ENCODE measurements around the gene IL9R.

IL9R gene, protein sequence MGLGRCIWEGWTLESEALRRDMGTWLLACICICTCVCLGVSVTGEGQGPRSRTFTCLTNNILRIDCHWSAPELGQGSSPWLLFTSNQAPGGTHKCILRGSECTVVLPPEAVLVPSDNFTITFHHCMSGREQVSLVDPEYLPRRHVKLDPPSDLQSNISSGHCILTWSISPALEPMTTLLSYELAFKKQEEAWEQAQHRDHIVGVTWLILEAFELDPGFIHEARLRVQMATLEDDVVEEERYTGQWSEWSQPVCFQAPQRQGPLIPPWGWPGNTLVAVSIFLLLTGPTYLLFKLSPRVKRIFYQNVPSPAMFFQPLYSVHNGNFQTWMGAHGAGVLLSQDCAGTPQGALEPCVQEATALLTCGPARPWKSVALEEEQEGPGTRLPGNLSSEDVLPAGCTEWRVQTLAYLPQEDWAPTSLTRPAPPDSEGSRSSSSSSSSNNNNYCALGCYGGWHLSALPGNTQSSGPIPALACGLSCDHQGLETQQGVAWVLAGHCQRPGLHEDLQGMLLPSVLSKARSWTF

DNA sequence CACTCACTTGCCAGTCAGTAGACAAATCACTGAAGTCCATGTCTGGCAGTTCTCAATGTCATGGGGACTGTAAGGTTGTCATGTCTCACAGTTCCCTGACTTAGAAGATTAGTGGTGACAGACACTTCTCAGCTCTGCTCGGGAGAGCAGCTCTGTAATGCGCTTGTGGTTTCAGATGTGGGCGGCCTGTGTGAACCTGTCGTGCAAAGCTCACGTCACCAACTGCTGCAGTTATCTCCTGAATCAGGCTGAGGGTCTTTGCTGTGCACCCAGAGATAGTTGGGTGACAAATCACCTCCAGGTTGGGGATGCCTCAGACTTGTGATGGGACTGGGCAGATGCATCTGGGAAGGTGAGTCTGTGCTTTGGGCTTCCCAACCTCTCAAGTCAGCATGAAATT lies at the start of gene IL9R:
Gene IL9R, plus strand, starts transcription at position 261 of the 400 bp plus-strand sequence. Its CDS starts 64 bp downstream, at position 325.
- TF ChIP-seq, protein P1, sequence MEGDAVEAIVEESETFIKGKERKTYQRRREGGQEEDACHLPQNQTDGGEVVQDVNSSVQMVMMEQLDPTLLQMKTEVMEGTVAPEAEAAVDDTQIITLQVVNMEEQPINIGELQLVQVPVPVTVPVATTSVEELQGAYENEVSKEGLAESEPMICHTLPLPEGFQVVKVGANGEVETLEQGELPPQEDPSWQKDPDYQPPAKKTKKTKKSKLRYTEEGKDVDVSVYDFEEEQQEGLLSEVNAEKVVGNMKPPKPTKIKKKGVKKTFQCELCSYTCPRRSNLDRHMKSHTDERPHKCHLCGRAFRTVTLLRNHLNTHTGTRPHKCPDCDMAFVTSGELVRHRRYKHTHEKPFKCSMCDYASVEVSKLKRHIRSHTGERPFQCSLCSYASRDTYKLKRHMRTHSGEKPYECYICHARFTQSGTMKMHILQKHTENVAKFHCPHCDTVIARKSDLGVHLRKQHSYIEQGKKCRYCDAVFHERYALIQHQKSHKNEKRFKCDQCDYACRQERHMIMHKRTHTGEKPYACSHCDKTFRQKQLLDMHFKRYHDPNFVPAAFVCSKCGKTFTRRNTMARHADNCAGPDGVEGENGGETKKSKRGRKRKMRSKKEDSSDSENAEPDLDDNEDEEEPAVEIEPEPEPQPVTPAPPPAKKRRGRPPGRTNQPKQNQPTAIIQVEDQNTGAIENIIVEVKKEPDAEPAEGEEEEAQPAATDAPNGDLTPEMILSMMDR (IDR thresholded peaks at IDR 0.05; ENCODE audit: borderline replicate concordance, insufficient read depth, low read depth, low read length): no peak

GRCh38 chrX:155949098-155949497 lies 48.4 kb upstream of the IL9R start:
- TF ChIP-seq, protein P1 (IDR thresholded peaks at IDR 0.05; ENCODE audit: borderline replicate concordance, insufficient read depth, low read depth, low read length): no peak
- H3K4me3 ChIP-seq (ENCODE audit: low read depth, low read length): no peak overlapping the region

More for the DNA sequence above, at the start of gene IL9R:
- H3K4me3 ChIP-seq (ENCODE audit: low read depth, low read length): peak within 1 kb of the TSS; percentile 53

DNA sequence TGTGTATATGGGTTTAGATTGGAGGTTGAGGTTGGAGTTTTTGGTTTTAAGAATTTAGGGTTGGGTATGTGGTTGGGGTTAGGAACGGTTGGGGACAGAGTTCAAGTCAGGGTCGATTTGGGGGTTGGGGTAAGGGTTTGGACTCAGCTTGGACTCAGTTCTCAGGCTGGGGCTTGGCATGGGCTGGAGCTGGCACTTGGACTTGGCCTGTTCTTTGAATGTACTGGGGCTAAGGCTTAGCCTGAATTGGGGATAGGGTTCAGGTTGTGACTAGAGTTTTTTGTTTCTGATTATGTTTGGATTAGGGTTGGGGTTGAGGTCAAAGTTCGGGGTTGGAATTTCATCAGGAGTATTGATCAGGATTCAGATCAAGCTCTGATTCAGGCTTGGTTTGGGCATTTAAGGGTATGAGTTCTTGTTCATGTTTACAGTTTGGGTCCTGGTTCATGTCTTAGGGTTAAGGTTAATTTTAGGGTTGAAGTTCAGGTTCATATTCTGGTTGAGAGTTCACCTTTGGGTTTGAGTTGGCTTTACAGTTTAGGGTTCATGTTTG lies 46.2 kb upstream of the IL9R start:
- H3K4me3 ChIP-seq (ENCODE audit: low read depth, low read length): no peak overlapping the region
- TF ChIP-seq, protein P1 (IDR thresholded peaks at IDR 0.05; ENCODE audit: borderline replicate concordance, insufficient read depth, low read depth, low read length): no peak

DNA sequence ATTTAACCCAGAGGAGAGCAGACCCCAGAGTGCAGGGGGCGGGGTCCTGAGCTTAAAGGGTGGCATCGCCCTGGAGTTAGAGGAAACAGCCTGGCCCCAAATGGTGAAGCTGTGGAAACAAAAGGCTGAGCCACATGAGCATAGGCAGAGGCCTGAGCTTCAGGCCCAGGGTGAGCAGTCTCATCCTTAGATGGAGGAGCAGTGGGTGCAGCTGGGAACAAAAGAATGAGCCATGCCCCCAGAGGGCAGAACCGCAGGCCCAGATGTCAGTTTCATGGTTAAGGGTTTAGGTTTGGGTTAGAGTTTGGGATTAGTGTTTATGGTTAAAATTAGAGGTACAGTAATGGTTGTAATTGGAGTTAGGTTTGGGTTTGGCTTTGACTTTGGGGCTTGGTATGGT lies 44.4 kb upstream of the IL9R start:
- TF ChIP-seq, protein P1 (IDR thresholded peaks at IDR 0.05; ENCODE audit: borderline replicate concordance, insufficient read depth, low read depth, low read length): no peak
- H3K4me3 ChIP-seq (ENCODE audit: low read depth, low read length): no peak overlapping the region

GRCh38 chrX:155954793-155955192 lies 42.7 kb upstream of the IL9R start:
- no peak overlapping the region for H3K4me3 ChIP-seq (ENCODE audit: low read depth, low read length)
- TF ChIP-seq, protein P1 (IDR thresholded peaks at IDR 0.05; ENCODE audit: borderline replicate concordance, insufficient read depth, low read depth, low read length): no peak

DNA sequence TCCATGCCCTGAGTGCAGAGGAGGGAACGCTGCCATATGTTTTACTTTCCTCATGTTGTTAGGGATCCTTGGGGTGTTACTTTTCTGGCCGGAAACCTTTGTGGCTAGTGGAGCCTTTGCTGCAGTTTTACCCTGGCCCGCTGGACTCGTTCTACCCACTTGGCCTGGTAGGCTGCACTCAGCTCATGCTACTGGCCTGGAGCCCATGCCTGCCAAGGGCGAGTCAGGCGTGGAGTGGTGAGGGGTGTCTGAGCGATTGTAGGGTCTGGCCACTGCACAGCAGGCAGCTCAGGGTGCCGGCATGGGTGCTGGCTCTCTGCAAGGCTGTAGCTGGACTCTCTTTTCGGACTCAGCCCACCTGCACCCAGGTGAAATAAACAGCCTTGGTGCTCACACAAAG lies 41.4 kb upstream of the IL9R start:
- no peak overlapping the region for H3K4me3 ChIP-seq (ENCODE audit: low read depth, low read length)
- TF ChIP-seq, protein P1 (IDR thresholded peaks at IDR 0.05; ENCODE audit: borderline replicate concordance, insufficient read depth, low read depth, low read length): no peak

All from GM12875 (cell line).